Measurements from ENCODE around the gene ADAM23.

GRCh38 chr2:206452242-206452641 lies 8.9 kb downstream of the ADAM23 start:
- TF ChIP-seq, protein P1, sequence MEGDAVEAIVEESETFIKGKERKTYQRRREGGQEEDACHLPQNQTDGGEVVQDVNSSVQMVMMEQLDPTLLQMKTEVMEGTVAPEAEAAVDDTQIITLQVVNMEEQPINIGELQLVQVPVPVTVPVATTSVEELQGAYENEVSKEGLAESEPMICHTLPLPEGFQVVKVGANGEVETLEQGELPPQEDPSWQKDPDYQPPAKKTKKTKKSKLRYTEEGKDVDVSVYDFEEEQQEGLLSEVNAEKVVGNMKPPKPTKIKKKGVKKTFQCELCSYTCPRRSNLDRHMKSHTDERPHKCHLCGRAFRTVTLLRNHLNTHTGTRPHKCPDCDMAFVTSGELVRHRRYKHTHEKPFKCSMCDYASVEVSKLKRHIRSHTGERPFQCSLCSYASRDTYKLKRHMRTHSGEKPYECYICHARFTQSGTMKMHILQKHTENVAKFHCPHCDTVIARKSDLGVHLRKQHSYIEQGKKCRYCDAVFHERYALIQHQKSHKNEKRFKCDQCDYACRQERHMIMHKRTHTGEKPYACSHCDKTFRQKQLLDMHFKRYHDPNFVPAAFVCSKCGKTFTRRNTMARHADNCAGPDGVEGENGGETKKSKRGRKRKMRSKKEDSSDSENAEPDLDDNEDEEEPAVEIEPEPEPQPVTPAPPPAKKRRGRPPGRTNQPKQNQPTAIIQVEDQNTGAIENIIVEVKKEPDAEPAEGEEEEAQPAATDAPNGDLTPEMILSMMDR (IDR thresholded peaks at IDR 0.05) = no peak
- no peak for TF ChIP-seq POLR2A (IDR thresholded peaks at IDR 0.05)

Measured in tibial nerve (tissue), 3 donors.